Testis (tissue), 2 donors: ENCODE measurements around the gene PTPN7.

Source experiments
- CTCF ChIP-seq, 3 experiments: fragments of 450-650 bp in 2 of 3; fragments of 200-600 bp in 1 of 3; sonication (generic) in 1 of 3; IDR thresholded peaks; one replicate each; pipeline ENCODE4 v1.5.1; 2016 to 2019; ENCODE audit warnings: antibody characterized with exemption in 3 of 3, mild to moderate bottlenecking in 2 of 3, moderate library complexity in 1 of 3
- POLR2A ChIP-seq: fragments of 450-650 bp; IDR thresholded peaks from one replicate; pipeline ENCODE4 v1.6.1; 2017; ENCODE audit warnings: antibody characterized with exemption, mild to moderate bottlenecking, moderate library complexity

GRCh38 chr1:202165942-202166843 is 5.8 kb upstream of the PTPN7 start:
- TF ChIP-seq CTCF (IDR thresholded peaks at IDR 0.05): no peak
- no peak for TF ChIP-seq POLR2A
